Endodermal cell (in vitro differentiated cells): ENCODE measurements around the gene ELAVL1. TPM values are rescaled to one million over a fixed set of nuclear protein-coding genes. Genes with fewer than 3 reads are reported as not detected.

Experiments
- DNase-seq: peaks from one replicate; pipeline ENCODE4 v3.0.0-alpha.2; 2017
- H3K27ac ChIP-seq: 2 replicates; pipeline ENCODE4 v1.5.1; 2013; ENCODE audit warnings: mild to moderate bottlenecking, low read depth, low read length, moderate library complexity
- H3K27me3 ChIP-seq: 2 replicates; pipeline ENCODE4 v1.6.1; 2013; ENCODE audit warnings: mild to moderate bottlenecking, low read length, moderate library complexity; ENCODE audit not compliant: insufficient read depth, control insufficient read depth, poor library complexity, severe bottlenecking
- H3K36me3 ChIP-seq: 2 replicates; pipeline ENCODE4 v1.7.0; 2013; ENCODE audit warnings: mild to moderate bottlenecking, low read length, moderate library complexity; ENCODE audit not compliant: control insufficient read depth, insufficient read depth
- H3K4me1 ChIP-seq: one replicate; pipeline ENCODE4 v1.7.0; 2013; ENCODE audit warnings: low read length; ENCODE audit not compliant: control insufficient read depth, insufficient read depth
- H3K4me3 ChIP-seq: 2 replicates; pipeline ENCODE4 v1.5.1; 2013; ENCODE audit warnings: mild to moderate bottlenecking, low read length, moderate library complexity
- H3K9ac ChIP-seq: 2 replicates; pipeline ENCODE4 v1.6.1; 2013; ENCODE audit warnings: mild to moderate bottlenecking, low read length, moderate library complexity; ENCODE audit not compliant: poor library complexity, severe bottlenecking; ENCODE audit errors: extremely low read depth
- H3K9me3 ChIP-seq: 2 replicates; pipeline ENCODE4 v1.6.1; 2013; ENCODE audit warnings: mild to moderate bottlenecking, low read length, moderate library complexity; ENCODE audit not compliant: control insufficient read depth
- H3K27ac Mint-ChIP-seq: 2 replicates; pipeline ENCODE4 v1.8.0; 2020; ENCODE audit warnings: mixed read lengths
- H3K27me3 Mint-ChIP-seq: 2 replicates; pipeline ENCODE4 v1.8.0; 2021; ENCODE audit warnings: mild to moderate bottlenecking, mixed read lengths; ENCODE audit not compliant: insufficient read depth
- H3K36me3 Mint-ChIP-seq: 2 replicates; pipeline ENCODE4 v1.8.0; 2020; ENCODE audit warnings: low read depth, mixed read lengths
- H3K4me1 Mint-ChIP-seq: 2 replicates; pipeline ENCODE4 v1.8.0; 2020; ENCODE audit warnings: mixed read lengths
- H3K4me3 Mint-ChIP-seq: 2 replicates; pipeline ENCODE4 v1.8.0; 2020; ENCODE audit warnings: mild to moderate bottlenecking, moderate library complexity, mixed read lengths
- H3K9me3 Mint-ChIP-seq: 2 replicates; pipeline ENCODE4 v1.8.0; 2020; ENCODE audit warnings: mild to moderate bottlenecking, mixed read lengths
- CTCF ChIP-seq: fragments of 200-600 bp; sonication (generic); conservative IDR thresholded peaks from 2 replicates; pipeline ENCODE4 v1.5.0; 2021; ENCODE audit warnings: antibody characterized with exemption, mild to moderate bottlenecking
- WGBS, 2 experiments: methylation state at CpG; one replicate each; pipeline versions ENCODE4 v1.1.5 to v1.1.7; 2013; ENCODE audit warnings: missing lambda C conversion rate in 2 of 2, mixed read lengths in 1 of 2; ENCODE audit not compliant: insufficient coverage in 1 of 2, insufficient read length in 1 of 2; 5-methylcytosine and 5-hydroxymethylcytosine counted together
- total RNA-seq, 2 donors: library from RNA; stranded (reverse); fragmentation: NEBNext Ultra II Directional in 1 of 2; extraction: Animal tissue kit (Norgen Biotek cat#: 25700) in 1 of 2; gene quantifications; 2 replicates in 1 of 2; 3 replicates in 1 of 2; pipeline ENCODE4 v1.2.1, GENCODE V29; 2021

The ELAVL1 gene
- total RNA-seq, 2 donors from 2014 or later: 123 to 149 TPM

DNA sequence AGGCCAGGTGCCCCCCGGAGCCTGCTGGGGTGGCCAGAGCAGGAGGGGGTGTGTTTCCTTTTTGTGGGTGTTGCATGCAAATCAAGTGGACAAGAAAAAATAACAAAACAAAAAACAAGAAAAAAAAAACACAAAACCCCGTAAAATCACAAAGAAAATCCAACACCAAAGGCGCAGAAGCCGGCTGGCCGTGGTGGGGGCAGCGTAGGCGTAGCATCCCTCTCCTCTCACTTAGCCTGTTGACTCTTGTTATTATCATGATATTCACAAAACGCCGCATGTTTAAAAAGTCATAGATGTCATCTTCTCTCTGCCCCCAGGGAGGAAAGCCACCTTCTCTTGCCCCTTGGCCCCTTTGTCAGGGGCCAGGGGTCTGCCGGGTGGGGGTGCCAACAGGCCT, 91.8 kb downstream of the ELAVL1 start:
- Mint-ChIP-seq H3K36me3 (peaks cover 17% of the 10 kb centered on the region), H3K9me3 (no peaks in the 10 kb centered on the region), H3K27me3 (peaks cover 42% of the 10 kb centered on the region), H3K4me3 (no peak overlapping the region), H3K4me1 (peaks cover 2% of the 10 kb centered on the region), H3K27ac (no peak overlapping the region)
- Histone ChIP-seq H3K9me3 (no peaks in the 10 kb centered on the region), H3K9ac (no peak overlapping the region), H3K4me1 (no peaks in the 10 kb centered on the region), H3K4me3 (no peak overlapping the region), H3K27me3 (peaks cover 39% of the 10 kb centered on the region), H3K36me3 (peaks cover 15% of the 10 kb centered on the region), H3K27ac (no peak overlapping the region)
- no peak for TF ChIP-seq CTCF
- DNase-seq: no peak
- WGBS, 2 experiments: 85 to 94% methylated on average over 7 to 10 of the region's 10 CpGs

- H3K4me1 ChIP-seq: no peaks in the 10 kb centered on the region
- peaks cover 15% of the 10 kb centered on the region for H3K36me3 ChIP-seq
- Mint-ChIP-seq H3K36me3 (peaks cover 17% of the 10 kb centered on the region), H3K27me3 (peaks cover 35% of the 10 kb centered on the region), H3K4me1 (peaks cover under 1% of the 10 kb centered on the region), H3K27ac (no peak overlapping the region), H3K9me3 (no peaks in the 10 kb centered on the region), H3K4me3 (no peak overlapping the region)
- no peak for TF ChIP-seq CTCF
- H3K27me3 ChIP-seq: peaks cover 31% of the 10 kb centered on the region
- no peak overlapping the region for H3K27ac ChIP-seq
- no peaks in the 10 kb centered on the region for H3K9me3 ChIP-seq
- WGBS, 2 experiments: 95 to 96% methylated on average over 8 to 36 of the region's 39 CpGs
- no peak overlapping the region for H3K4me3 ChIP-seq
- no peak overlapping the region for H3K9ac ChIP-seq
- DNase-seq: no peak
These were observed 92.5 kb downstream of the ELAVL1 start for GRCh38 chr19:7912697-7913564.

DNA sequence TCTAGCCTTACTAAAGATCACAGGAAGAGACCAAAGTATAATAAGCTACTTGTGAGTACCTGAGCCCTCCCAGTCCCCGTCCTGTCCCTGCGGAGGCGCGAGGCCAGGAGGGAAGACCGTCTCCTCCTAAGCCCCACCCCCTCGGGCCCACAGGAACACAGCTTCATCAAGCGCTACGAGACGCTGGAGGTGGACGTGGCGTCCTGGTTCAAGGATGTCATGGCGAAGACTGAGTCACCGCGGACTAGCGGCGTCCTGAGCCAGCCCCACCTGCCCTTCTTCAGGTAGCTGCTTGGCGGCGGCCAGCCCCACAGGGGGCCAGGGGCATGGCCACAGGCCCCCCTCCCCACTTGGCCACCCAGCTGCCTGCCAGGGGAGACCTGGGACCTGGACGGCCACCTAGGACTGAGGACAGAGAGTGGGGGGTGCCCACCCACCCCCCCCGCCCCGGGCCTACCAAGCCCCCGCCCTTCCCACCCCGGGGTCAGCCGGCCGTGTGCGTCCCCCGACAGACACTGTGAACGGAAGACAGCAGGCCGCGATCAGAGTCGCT, 93.2 kb downstream of the ELAVL1 start:
- Histone ChIP-seq H3K9ac (no peak overlapping the region), H3K27me3 (peaks cover 26% of the 10 kb centered on the region), H3K9me3 (no peaks in the 10 kb centered on the region), H3K4me1 (no peaks in the 10 kb centered on the region), H3K27ac (no peak overlapping the region), H3K4me3 (no peak overlapping the region), H3K36me3 (peaks cover 19% of the 10 kb centered on the region)
- no peak for DNase-seq
- Mint-ChIP-seq H3K4me3 (no peak overlapping the region), H3K4me1 (no peaks in the 10 kb centered on the region), H3K27me3 (peaks cover 30% of the 10 kb centered on the region), H3K27ac (no peak overlapping the region), H3K9me3 (no peaks in the 10 kb centered on the region), H3K36me3 (peaks cover 17% of the 10 kb centered on the region)
- WGBS, 2 experiments: 94 to 96% methylated on average over 23 to 31 of the region's 31 CpGs
- TF ChIP-seq CTCF: no peak
